ENCODE data around the gene ABCA2.
"Not testable (repeated sequence)": the region's sequence is repeated elsewhere in the genome, so short reads cannot be mapped to it uniquely, and the experiment has no call there.

Gene ABCA2

GRCh38 chr9:137044037-137044436 lies 16.0 kb upstream of the ABCA2 start:
- Mint-ChIP-seq H3K36me3 (ENCODE audit: low read depth) (no peaks in the 10 kb centered on the region), H3K27ac (no peak overlapping the region), H3K9me3 (no peaks in the 10 kb centered on the region), H3K27me3 (ENCODE audit: low read depth) (peaks cover 24% of the 10 kb centered on the region), H3K4me1 (ENCODE audit: low read depth) (peaks cover 3% of the 10 kb centered on the region), H3K4me3 (peak overlapping the region; percentile 78)

GRCh38 chr9:137042751-137043727 lies 15.0 kb upstream of the ABCA2 start:
- no peaks in the 10 kb centered on the region for H3K9me3 Mint-ChIP-seq
- H3K4me1 Mint-ChIP-seq (ENCODE audit: low read depth), result peaks cover 3% of the 10 kb centered on the region
- peaks cover 22% of the 10 kb centered on the region for H3K27me3 Mint-ChIP-seq (ENCODE audit: low read depth)
- no peak overlapping the region for H3K27ac Mint-ChIP-seq
- no peak overlapping the region for H3K4me3 Mint-ChIP-seq
- H3K36me3 Mint-ChIP-seq (ENCODE audit: low read depth), result no peaks in the 10 kb centered on the region

DNA sequence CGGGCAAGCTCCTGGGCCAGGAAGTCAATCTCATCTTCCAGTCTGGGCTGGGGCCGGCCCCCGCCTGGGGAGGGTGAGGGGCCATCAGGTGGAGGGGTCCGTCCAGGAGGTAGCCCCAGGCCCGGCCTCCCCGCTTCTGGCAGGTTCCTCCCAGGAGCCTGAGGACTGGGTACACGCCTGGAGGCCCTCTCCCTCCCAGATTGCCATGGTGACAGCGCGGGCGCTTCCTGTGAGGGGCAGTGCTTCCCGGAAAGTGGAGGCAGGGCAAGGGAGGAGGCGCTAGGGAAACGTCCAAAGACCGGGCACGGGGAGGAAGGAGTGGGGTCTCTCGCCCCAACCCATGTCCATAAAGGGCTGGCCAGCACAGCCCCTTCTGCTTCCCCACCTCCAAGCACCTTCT lies 13.1 kb upstream of the ABCA2 start:
- Mint-ChIP-seq H3K9me3 (no peaks in the 10 kb centered on the region), H3K27me3 (ENCODE audit: low read depth) (peaks cover 8% of the 10 kb centered on the region), H3K4me3 (no peak overlapping the region), H3K4me1 (ENCODE audit: low read depth) (peaks cover 3% of the 10 kb centered on the region), H3K36me3 (ENCODE audit: low read depth) (no peaks in the 10 kb centered on the region), H3K27ac (no peak overlapping the region)

GRCh38 chr9:137040568-137040967 lies 12.5 kb upstream of the ABCA2 start:
- H3K36me3 Mint-ChIP-seq (ENCODE audit: low read depth), result no peaks in the 10 kb centered on the region
- H3K9me3 Mint-ChIP-seq, result no peaks in the 10 kb centered on the region
- H3K4me1 Mint-ChIP-seq (ENCODE audit: low read depth), result peaks cover 3% of the 10 kb centered on the region
- H3K4me3 Mint-ChIP-seq, result no peak overlapping the region
- no peak overlapping the region for H3K27ac Mint-ChIP-seq
- peaks cover 8% of the 10 kb centered on the region for H3K27me3 Mint-ChIP-seq (ENCODE audit: low read depth)

DNA sequence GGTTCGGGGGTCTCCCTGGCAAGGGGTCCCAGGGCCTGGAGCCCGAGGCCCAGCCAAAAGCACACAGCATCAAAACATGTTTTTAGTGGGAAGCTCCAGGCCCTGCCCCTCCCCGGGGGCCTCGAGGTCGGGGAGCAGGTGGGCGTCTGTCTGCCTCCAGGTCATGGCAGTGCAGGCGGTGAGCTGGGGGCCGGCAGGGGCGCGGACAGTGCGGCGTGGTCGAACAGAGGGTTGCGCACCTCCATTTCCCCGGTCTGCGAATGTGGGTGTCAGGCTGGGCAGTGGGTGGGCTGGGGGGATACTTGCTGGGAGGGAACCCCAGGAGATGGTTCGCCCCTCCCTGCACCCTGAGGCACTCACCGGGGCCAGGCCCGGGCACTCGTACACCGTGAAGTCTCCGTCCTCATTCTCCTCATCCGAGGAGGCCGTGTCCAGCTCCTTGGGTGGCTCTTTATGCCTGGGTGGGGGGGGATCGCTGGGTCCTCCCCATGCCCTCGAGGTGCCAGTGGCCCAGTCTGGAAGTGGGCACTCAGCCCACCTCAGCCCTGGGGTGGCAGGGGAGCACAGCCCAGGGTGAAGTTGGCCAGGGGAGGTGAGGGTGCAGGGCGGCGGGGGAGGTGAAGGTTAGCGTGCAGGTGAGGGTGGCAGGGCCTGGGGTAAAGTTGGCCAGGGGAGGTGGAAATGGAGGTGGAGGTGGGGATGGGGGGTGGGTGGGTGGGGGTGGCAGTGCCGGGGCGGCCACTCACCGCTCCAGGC lies 11.8 kb upstream of the ABCA2 start:
- Mint-ChIP-seq H3K4me1 (ENCODE audit: low read depth) (peaks cover 5% of the 10 kb centered on the region), H3K4me3 (no peak overlapping the region), H3K27me3 (ENCODE audit: low read depth) (peaks cover 4% of the 10 kb centered on the region), H3K36me3 (ENCODE audit: low read depth) (no peaks in the 10 kb centered on the region), H3K9me3 (no peaks in the 10 kb centered on the region), H3K27ac (no peak overlapping the region)

DNA sequence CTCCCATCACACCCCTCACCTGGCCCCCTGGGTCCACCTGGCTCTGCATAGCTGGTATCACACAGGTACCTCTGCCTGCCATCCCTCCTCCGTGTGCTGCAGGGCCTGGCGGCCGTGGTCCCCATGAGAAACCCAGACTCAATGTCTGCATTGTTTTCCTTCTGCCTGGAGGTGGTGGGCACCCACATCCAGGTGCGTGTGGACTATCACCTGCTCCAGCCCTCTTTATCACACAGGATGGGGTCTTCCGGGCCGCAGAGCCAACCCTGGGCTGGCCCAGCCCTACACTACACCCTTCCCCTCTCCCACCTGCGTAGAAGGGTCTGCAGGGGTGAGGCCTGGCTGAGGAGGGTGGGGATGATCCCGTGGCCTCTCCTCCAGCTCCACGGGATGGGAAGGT lies 10.9 kb upstream of the ABCA2 start:
- H3K9me3 Mint-ChIP-seq, result no peaks in the 10 kb centered on the region
- peaks cover 9% of the 10 kb centered on the region for H3K4me1 Mint-ChIP-seq (ENCODE audit: low read depth)
- no peak overlapping the region for H3K27ac Mint-ChIP-seq
- H3K36me3 Mint-ChIP-seq (ENCODE audit: low read depth), result no peaks in the 10 kb centered on the region
- H3K4me3 Mint-ChIP-seq, result no peak overlapping the region
- no peaks in the 10 kb centered on the region for H3K27me3 Mint-ChIP-seq (ENCODE audit: low read depth)

- Mint-ChIP-seq H3K27ac (no peak overlapping the region), H3K4me3 (no peak overlapping the region), H3K36me3 (ENCODE audit: low read depth) (no peaks in the 10 kb centered on the region), H3K9me3 (no peaks in the 10 kb centered on the region), H3K4me1 (ENCODE audit: low read depth) (peaks cover 17% of the 10 kb centered on the region), H3K27me3 (ENCODE audit: low read depth) (no peaks in the 10 kb centered on the region)
These were observed 9.4 kb upstream of the ABCA2 start for GRCh38 chr9:137037483-137037882.

- Mint-ChIP-seq H3K27me3 (ENCODE audit: low read depth) (no peaks in the 10 kb centered on the region), H3K36me3 (ENCODE audit: low read depth) (no peaks in the 10 kb centered on the region), H3K9me3 (no peaks in the 10 kb centered on the region), H3K4me3 (no peak overlapping the region), H3K4me1 (ENCODE audit: low read depth) (peaks cover 20% of the 10 kb centered on the region), H3K27ac (no peak overlapping the region)
These were observed 9.0 kb upstream of the ABCA2 start for GRCh38 chr9:137037035-137037434.

GRCh38 chr9:137035937-137036336 lies 7.9 kb upstream of the ABCA2 start:
- H3K9me3 Mint-ChIP-seq, result no peaks in the 10 kb centered on the region
- H3K4me3 Mint-ChIP-seq, result no peak overlapping the region
- H3K4me1 Mint-ChIP-seq (ENCODE audit: low read depth), result peaks cover 23% of the 10 kb centered on the region
- H3K27me3 Mint-ChIP-seq (ENCODE audit: low read depth), result no peaks in the 10 kb centered on the region
- H3K27ac Mint-ChIP-seq, result no peak overlapping the region
- H3K36me3 Mint-ChIP-seq (ENCODE audit: low read depth), result no peaks in the 10 kb centered on the region

GRCh38 chr9:137035507-137035834 lies 7.4 kb upstream of the ABCA2 start:
- Mint-ChIP-seq H3K9me3 (no peaks in the 10 kb centered on the region), H3K4me3 (no peak overlapping the region), H3K27ac (peak overlapping the region; percentile 80), H3K36me3 (ENCODE audit: low read depth) (no peaks in the 10 kb centered on the region), H3K27me3 (ENCODE audit: low read depth) (no peaks in the 10 kb centered on the region), H3K4me1 (ENCODE audit: low read depth) (peaks cover 27% of the 10 kb centered on the region)

DNA sequence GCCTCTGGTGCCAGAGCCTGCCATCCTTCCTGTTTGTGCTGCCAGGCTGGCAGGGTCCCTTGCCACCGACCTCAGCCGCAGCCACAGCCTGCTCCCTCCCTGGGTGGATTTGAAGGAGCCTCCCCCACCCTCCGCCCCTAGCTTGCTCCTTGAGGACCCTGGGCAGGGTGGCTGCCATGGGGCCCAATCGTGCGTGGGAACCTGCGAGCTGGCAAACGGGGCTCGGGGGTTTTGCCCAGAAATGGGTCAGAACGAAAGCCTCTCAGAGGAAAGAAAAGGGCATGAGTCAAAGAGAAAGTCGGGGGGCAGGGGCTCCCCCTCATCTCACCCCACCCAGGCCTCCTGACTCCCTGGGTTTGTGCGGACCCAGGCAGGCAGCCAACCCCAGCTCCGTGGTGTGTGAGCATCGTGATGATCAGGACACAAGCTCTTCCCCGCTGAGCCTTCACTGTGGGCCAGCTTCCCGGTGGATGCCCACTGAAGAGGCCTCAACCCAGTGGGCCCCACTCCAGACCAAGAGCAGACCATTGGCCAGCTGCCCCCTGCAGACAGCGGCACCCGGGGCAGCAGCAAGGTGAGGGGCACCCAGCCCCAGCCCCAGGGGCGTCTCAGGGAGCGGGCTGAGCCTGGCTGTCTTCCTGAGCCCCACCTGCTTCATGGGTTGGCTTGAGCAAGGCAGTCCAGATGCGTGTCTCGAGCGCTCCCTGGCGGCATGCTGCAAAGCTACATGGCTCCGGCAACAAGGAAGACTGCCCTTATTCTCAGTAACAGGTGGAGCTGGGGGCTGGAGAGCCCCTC lies 6.9 kb upstream of the ABCA2 start:
- H3K4me3 Mint-ChIP-seq, result peak overlapping the region; percentile 73
- peaks cover 27% of the 10 kb centered on the region for H3K4me1 Mint-ChIP-seq (ENCODE audit: low read depth)
- H3K36me3 Mint-ChIP-seq (ENCODE audit: low read depth), result no peaks in the 10 kb centered on the region
- no peaks in the 10 kb centered on the region for H3K27me3 Mint-ChIP-seq (ENCODE audit: low read depth)
- H3K27ac Mint-ChIP-seq, result peak overlapping the region; percentile 80
- H3K9me3 Mint-ChIP-seq, result no peaks in the 10 kb centered on the region

DNA sequence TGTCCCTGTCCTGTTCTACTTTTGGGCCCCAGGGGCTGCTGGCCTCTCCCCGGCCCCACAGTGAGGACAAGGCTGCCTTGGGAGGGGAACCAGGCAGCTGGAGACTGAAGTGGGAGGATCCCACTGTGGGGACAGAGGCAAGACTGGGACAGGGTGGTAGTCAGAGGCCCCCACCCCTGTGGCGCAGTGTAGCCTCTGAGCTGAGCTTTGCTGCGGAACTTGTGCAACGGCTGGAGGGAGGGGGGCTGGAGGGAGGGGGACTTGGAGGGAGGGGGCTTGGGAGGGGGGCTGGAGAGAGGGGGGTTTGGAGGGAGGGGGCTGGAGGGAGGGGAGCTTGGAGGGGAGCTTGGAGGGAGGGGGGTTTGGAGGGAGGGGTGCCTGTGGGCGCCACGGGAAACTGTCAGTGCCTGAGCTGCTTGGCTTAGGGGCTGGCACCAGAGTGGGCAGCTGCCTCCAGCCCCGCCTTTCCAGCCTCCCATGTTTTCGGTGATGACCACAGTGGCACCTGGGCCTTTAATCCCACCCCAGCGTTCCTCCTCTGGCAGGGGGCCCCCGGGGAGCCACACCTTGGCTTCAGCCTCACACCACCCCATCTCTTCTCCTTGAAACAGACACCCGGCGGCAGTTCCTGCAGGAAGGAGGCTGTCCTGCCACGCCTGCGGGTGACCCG lies 6.1 kb upstream of the ABCA2 start:
- Mint-ChIP-seq H3K9me3 (no peaks in the 10 kb centered on the region), H3K4me1 (ENCODE audit: low read depth) (peaks cover 32% of the 10 kb centered on the region), H3K36me3 (ENCODE audit: low read depth) (no peaks in the 10 kb centered on the region), H3K4me3 (peak overlapping the region; percentile 73), H3K27me3 (ENCODE audit: low read depth) (no peaks in the 10 kb centered on the region), H3K27ac (peak overlapping the region; percentile 80)

- Mint-ChIP-seq H3K4me1 (ENCODE audit: low read depth) (peaks cover 32% of the 10 kb centered on the region), H3K27ac (peak overlapping the region; percentile 59)
- H3K4me3 Mint-ChIP-seq; H3K36me3 Mint-ChIP-seq (ENCODE audit: low read depth); H3K9me3 Mint-ChIP-seq; H3K27me3 Mint-ChIP-seq (ENCODE audit: low read depth): not testable (repeated sequence)
These were observed 5.4 kb upstream of the ABCA2 start for GRCh38 chr9:137033481-137033880.

- Mint-ChIP-seq H3K4me1 (ENCODE audit: low read depth) (peaks cover 32% of the 10 kb centered on the region), H3K9me3 (no peaks in the 10 kb centered on the region), H3K27me3 (ENCODE audit: low read depth) (no peaks in the 10 kb centered on the region), H3K4me3 (no peak overlapping the region), H3K36me3 (ENCODE audit: low read depth) (no peaks in the 10 kb centered on the region), H3K27ac (peak overlapping the region; percentile 59)
These were observed 4.8 kb upstream of the ABCA2 start for GRCh38 chr9:137032858-137033257.

Measured in T-helper 1 cell treated with Interleukin-12 subunit alpha and Interleukin-12 subunit beta and Interleukin-4 antibody, amounts not matched to agents 30 μg/mL and 1 μg/mL, for 36 hours (primary cell).